ENCODE measurements around the gene FAM110D. TPM values are rescaled to one million over a fixed set of nuclear protein-coding genes. Genes with fewer than 3 reads are reported as not detected.

FAM110D gene
- total and polyA plus RNA-seq, 12 donors, result 2.1 to 6.1 (median 3.5) TPM

DNA sequence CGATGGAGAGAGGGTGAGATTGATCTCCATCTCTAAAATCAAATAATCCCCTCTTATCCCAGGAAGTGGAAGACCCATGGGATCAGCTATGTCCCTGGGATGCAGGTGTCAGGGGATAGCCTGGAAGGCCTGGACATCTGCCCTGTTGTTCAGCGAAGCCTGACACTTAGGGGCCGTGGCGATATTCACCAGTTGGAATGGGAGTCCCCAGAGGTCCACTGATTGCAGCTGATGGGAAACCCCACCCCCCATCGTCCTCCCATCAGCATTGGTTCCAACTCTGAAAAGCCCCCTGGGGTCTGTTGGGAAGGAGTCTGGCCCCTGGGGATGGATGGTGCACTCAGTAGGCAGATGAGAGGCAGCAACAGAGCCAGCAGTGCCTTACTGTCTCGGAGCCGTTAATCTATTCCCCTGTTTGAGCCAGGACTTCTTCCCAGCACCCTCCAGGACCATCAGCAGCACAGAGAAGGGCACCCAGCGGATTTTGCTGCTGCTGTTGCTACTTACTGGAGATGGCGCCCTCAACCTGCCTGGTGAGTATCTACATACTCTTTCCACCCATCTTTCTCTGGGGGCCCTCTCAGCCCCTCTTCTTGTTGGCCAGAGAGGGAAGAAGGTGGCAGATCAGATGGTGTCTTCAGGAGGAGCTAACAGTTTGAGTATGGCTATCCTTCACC, 44.9 kb downstream of the FAM110D start:
- Histone ChIP-seq H3K9me3 (no peaks in the 10 kb centered on the region), H3K36me3 (no peaks in the 10 kb centered on the region), H3K4me3 (no peak overlapping the region), H3K4me1 (peaks cover 0 to 12% (median 0%) of the 10 kb centered on the region in 9 donors), H3K27me3 (no peaks in the 10 kb centered on the region), H3K27ac (no peak overlapping the region)
- no peak for DNase-seq
- intact Hi-C loops (cut with DNase I), result no loop called here
- TF ChIP-seq, protein P1, sequence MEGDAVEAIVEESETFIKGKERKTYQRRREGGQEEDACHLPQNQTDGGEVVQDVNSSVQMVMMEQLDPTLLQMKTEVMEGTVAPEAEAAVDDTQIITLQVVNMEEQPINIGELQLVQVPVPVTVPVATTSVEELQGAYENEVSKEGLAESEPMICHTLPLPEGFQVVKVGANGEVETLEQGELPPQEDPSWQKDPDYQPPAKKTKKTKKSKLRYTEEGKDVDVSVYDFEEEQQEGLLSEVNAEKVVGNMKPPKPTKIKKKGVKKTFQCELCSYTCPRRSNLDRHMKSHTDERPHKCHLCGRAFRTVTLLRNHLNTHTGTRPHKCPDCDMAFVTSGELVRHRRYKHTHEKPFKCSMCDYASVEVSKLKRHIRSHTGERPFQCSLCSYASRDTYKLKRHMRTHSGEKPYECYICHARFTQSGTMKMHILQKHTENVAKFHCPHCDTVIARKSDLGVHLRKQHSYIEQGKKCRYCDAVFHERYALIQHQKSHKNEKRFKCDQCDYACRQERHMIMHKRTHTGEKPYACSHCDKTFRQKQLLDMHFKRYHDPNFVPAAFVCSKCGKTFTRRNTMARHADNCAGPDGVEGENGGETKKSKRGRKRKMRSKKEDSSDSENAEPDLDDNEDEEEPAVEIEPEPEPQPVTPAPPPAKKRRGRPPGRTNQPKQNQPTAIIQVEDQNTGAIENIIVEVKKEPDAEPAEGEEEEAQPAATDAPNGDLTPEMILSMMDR (IDR thresholded peaks at IDR 0.05), result no peak
- WGBS, 2 donors, result 71 to 82% methylated on average over 9 of the region's 9 CpGs
- ATAC-seq, result no peak

- no peak overlapping the region for H3K27ac ChIP-seq
- peak in 5 of 8 donors; percentile 42 to 70 (median 53) for ATAC-seq
- 58 to 60% methylated on average over 5 of the region's 5 CpGs for WGBS, 2 donors
- no peak for DNase-seq
- no peak overlapping the region for H3K4me3 ChIP-seq
- intact Hi-C loops (cut with DNase I), result no loop called here
- H3K27me3 ChIP-seq, result no peaks in the 10 kb centered on the region
- H3K9me3 ChIP-seq, result no peaks in the 10 kb centered on the region
- H3K36me3 ChIP-seq, result no peaks in the 10 kb centered on the region
- TF ChIP-seq, protein P1 (IDR thresholded peaks at IDR 0.05), result no peak
- H3K4me1 ChIP-seq, result no peaks in the 10 kb centered on the region
These were observed 51.4 kb downstream of the FAM110D start for GRCh38 chr1:26210147-26210870.

GRCh38 chr1:26212726-26213125, 53.8 kb downstream of the FAM110D start:
- WGBS, 2 donors, result 88 to 89% methylated on average over 5 of the region's 5 CpGs
- H3K27me3 ChIP-seq, result no peaks in the 10 kb centered on the region
- no peaks in the 10 kb centered on the region for H3K4me1 ChIP-seq
- DNase-seq (no peak), ATAC-seq (no peak)
- no peak overlapping the region for H3K27ac ChIP-seq
- TF ChIP-seq, protein P1 (IDR thresholded peaks at IDR 0.05), result no peak
- no peaks in the 10 kb centered on the region for H3K36me3 ChIP-seq
- intact Hi-C loops (cut with DNase I), result no loop called here
- H3K4me3 ChIP-seq, result no peak overlapping the region
- no peaks in the 10 kb centered on the region for H3K9me3 ChIP-seq

GRCh38 chr1:26213335-26213905, 54.5 kb downstream of the FAM110D start:
- Histone ChIP-seq H3K9me3 (no peaks in the 10 kb centered on the region), H3K27me3 (no peaks in the 10 kb centered on the region), H3K4me3 (no peak overlapping the region), H3K27ac (no peak overlapping the region), H3K4me1 (no peaks in the 10 kb centered on the region), H3K36me3 (no peaks in the 10 kb centered on the region)
- TF ChIP-seq, protein P1 (IDR thresholded peaks at IDR 0.05), result no peak
- no peak for DNase-seq
- intact Hi-C loops (cut with DNase I), result no loop called here
- WGBS, 2 donors, result 90 to 91% methylated on average over 6 of the region's 6 CpGs
- no peak for ATAC-seq

Other genes with a start within 250 kb of the FAM110D start
- 10 to 100 TPM in 6 of 10 donors, 1 to 10 TPM in 4; 7.5 to 19.3 (median 12.4) TPM for gene PAFAH2, start 161.0 kb upstream of the FAM110D start, total RNA-seq
- gene PAFAH2, start 161.0 kb upstream of the FAM110D start, polyA plus RNA-seq, result 1 to 10 TPM; 3.4 to 7.1 TPM
- 10 to 100 TPM in 5 of 10 donors, 1 to 10 TPM in 5; 1.1 to 17.0 (median 9.1) TPM for gene EXTL1, start 137.3 kb upstream of the FAM110D start, total RNA-seq
- gene EXTL1, start 137.3 kb upstream of the FAM110D start, polyA plus RNA-seq, result 1 to 10 TPM in 1 of 2 donors, under 1 TPM in 1; 0.91 to 5.3 TPM
- gene SLC30A2, start 113.0 kb upstream of the FAM110D start, total RNA-seq, result 10 to 100 TPM in 3 of 10 donors, 1 to 10 TPM in 7; 2.6 to 14.4 (median 8.9) TPM
- 1 to 10 TPM in 1 of 2 donors, under 1 TPM in 1; 0.97 to 3.6 TPM for gene SLC30A2, start 113.0 kb upstream of the FAM110D start, polyA plus RNA-seq
- gene TRIM63, start 91.4 kb upstream of the FAM110D start, total RNA-seq, result 100 to 1,000 TPM; 191 to 415 (median 222) TPM
- 100 to 1,000 TPM; 194 to 305 TPM for gene TRIM63, start 91.4 kb upstream of the FAM110D start, polyA plus RNA-seq
- gene PDIK1L, start 47.3 kb upstream of the FAM110D start, total RNA-seq, result 1 to 10 TPM; 3.8 to 8.3 (median 5.7) TPM
- gene PDIK1L, start 47.3 kb upstream of the FAM110D start, polyA plus RNA-seq, result 1 to 10 TPM; 1.6 to 2.3 TPM
- not detected for gene C1orf232, start 9.9 kb downstream of the FAM110D start, total RNA-seq
- gene C1orf232, start 9.9 kb downstream of the FAM110D start, polyA plus RNA-seq, result not detected
- gene ZNF593, start 10.8 kb downstream of the FAM110D start, total RNA-seq, result 10 to 100 TPM; 10.7 to 26.0 (median 18.3) TPM
- gene ZNF593, start 10.8 kb downstream of the FAM110D start, polyA plus RNA-seq, result 100 to 1,000 TPM in 1 of 2 donors, 10 to 100 TPM in 1; 45.6 to 159 TPM
- gene ZNF593OS, start 12.8 kb downstream of the FAM110D start, total RNA-seq, result not detected
- under 1 TPM in 1 of 2 donors, not detected in 1; 0.46 TPM for gene ZNF593OS, start 12.8 kb downstream of the FAM110D start, polyA plus RNA-seq
- 1 to 10 TPM in 9 of 10 donors, under 1 TPM in 1; 0.93 to 6.3 (median 2.1) TPM for gene CNKSR1, start 18.4 kb downstream of the FAM110D start, total RNA-seq
- gene CNKSR1, start 18.4 kb downstream of the FAM110D start, polyA plus RNA-seq, result 1 to 10 TPM in 1 of 2 donors, under 1 TPM in 1; 0.84 to 5.7 TPM
- gene CATSPER4, start 31.5 kb downstream of the FAM110D start, total RNA-seq, result not detected
- not detected for gene CATSPER4, start 31.5 kb downstream of the FAM110D start, polyA plus RNA-seq
- gene CEP85, start 75.1 kb downstream of the FAM110D start, total RNA-seq, result 10 to 100 TPM; 29.9 to 74.5 (median 53.8) TPM
- gene CEP85, start 75.1 kb downstream of the FAM110D start, polyA plus RNA-seq, result 10 to 100 TPM in 1 of 2 donors, 1 to 10 TPM in 1; 7.0 to 30.9 TPM
- gene SH3BGRL3, start 121.0 kb downstream of the FAM110D start, total RNA-seq, result 100 to 1,000 TPM in 1 of 10 donors, 10 to 100 TPM in 9; 18.4 to 116 (median 25.2) TPM
- gene SH3BGRL3, start 121.0 kb downstream of the FAM110D start, polyA plus RNA-seq, result 100 to 1,000 TPM in 1 of 2 donors, 10 to 100 TPM in 1; 96.3 to 153 TPM
- 10 to 100 TPM in 2 of 10 donors, 1 to 10 TPM in 8; 5.4 to 14.1 (median 7.1) TPM for gene UBXN11, start 147.6 kb downstream of the FAM110D start, total RNA-seq
- 10 to 100 TPM; 12.3 to 20.2 TPM for gene UBXN11, start 147.6 kb downstream of the FAM110D start, polyA plus RNA-seq
- gene CD52, start 158.9 kb downstream of the FAM110D start, total RNA-seq, result 10 to 100 TPM in 2 of 10 donors, 1 to 10 TPM in 8; 1.9 to 62.6 (median 5.1) TPM
- gene CD52, start 158.9 kb downstream of the FAM110D start, polyA plus RNA-seq, result 10 to 100 TPM in 1 of 2 donors, 1 to 10 TPM in 1; 9.3 to 25.2 TPM
- under 1 TPM in 1 of 10 donors, not detected in 9; 0.64 TPM for gene CRYBG2, start 195.1 kb downstream of the FAM110D start, total RNA-seq
- under 1 TPM in 1 of 2 donors, not detected in 1; 0.03 TPM for gene CRYBG2, start 195.1 kb downstream of the FAM110D start, polyA plus RNA-seq
- gene ZNF683, start 213.7 kb downstream of the FAM110D start, total RNA-seq, result 1 to 10 TPM in 1 of 10 donors, under 1 TPM in 1, not detected in 8; 0.15 to 1.3 TPM
- gene ZNF683, start 213.7 kb downstream of the FAM110D start, polyA plus RNA-seq, result under 1 TPM in 1 of 2 donors, not detected in 1; 0.04 TPM

All from heart right ventricle (tissue), 16 donors.